Mesenchymal stem cell (in vitro differentiated cells and primary cell): ENCODE measurements around the gene ACTRT3.

Experiments used
- DNase-seq: peaks from one replicate; pipeline ENCODE4 v3.0.0-alpha.2; 2013
- H2AFZ ChIP-seq: one replicate; pipeline ENCODE4 v1.6.1; 2013; ENCODE audit warnings: low read depth, mild to moderate bottlenecking, control low read depth, inconsistent platforms, low read length, moderate library complexity
- H2AK5ac ChIP-seq: 2 replicates; pipeline ENCODE4 v1.6.1; 2013; ENCODE audit warnings: low read length, moderate library complexity, mild to moderate bottlenecking, inconsistent platforms; ENCODE audit not compliant: severe bottlenecking
- H2BK120ac ChIP-seq: one replicate; pipeline ENCODE4 v1.6.1; 2013; ENCODE audit warnings: low read depth, mild to moderate bottlenecking, inconsistent platforms, low read length, moderate library complexity
- H2BK12ac ChIP-seq, 2 experiments: one replicate each; pipeline ENCODE4 v1.6.1; 2013; ENCODE audit warnings: inconsistent platforms in 2 of 2, low read length in 2 of 2, mild to moderate bottlenecking in 2 of 2, moderate library complexity in 2 of 2, control low read depth in 1 of 2
- H2BK15ac ChIP-seq: one replicate; pipeline ENCODE4 v1.6.1; 2013; ENCODE audit warnings: mild to moderate bottlenecking, low read depth, inconsistent platforms; ENCODE audit not compliant: poor library complexity, severe bottlenecking
- H2BK5ac ChIP-seq: 2 replicates; pipeline ENCODE4 v1.6.1; 2013; ENCODE audit warnings: low read depth, mild to moderate bottlenecking, low read length, control low read depth, inconsistent platforms; ENCODE audit not compliant: poor library complexity, severe bottlenecking
- H3K14ac ChIP-seq, 2 experiments: one replicate each; pipeline ENCODE4 v1.6.1; 2013; ENCODE audit warnings: inconsistent platforms in 2 of 2, low read length in 2 of 2, control low read depth in 1 of 2, mild to moderate bottlenecking in 1 of 2, moderate library complexity in 1 of 2
- H3K18ac ChIP-seq, 2 experiments: one replicate each; pipeline ENCODE4 v1.6.1; 2013; ENCODE audit warnings: inconsistent platforms in 2 of 2, low read length in 2 of 2, control low read depth in 1 of 2, low read depth in 1 of 2, mild to moderate bottlenecking in 1 of 2
- H3K23ac ChIP-seq, 2 experiments: one replicate each; pipeline ENCODE4 v1.6.1; 2013; ENCODE audit warnings: inconsistent platforms in 2 of 2, low read length in 2 of 2, mild to moderate bottlenecking in 2 of 2, moderate library complexity in 2 of 2, control low read depth in 1 of 2
- H3K27ac ChIP-seq: 2 replicates; pipeline ENCODE4 v1.5.1; 2013; ENCODE audit warnings: mild to moderate bottlenecking, moderate library complexity, low read length, control low read depth, inconsistent platforms; ENCODE audit not compliant: poor library complexity, severe bottlenecking
- H3K27me3 ChIP-seq, 2 experiments: 2 replicates each; pipeline versions ENCODE4 v1.6.1 to v1.7.0; 2013; ENCODE audit warnings: low read length in 2 of 2, mild to moderate bottlenecking in 2 of 2, moderate library complexity in 2 of 2, control low read depth in 1 of 2, inconsistent platforms in 1 of 2; ENCODE audit not compliant: control insufficient read depth in 1 of 2, insufficient read depth in 1 of 2
- H3K36me3 ChIP-seq, 2 experiments: 2 replicates each; pipeline versions ENCODE4 v1.6.1 to v1.7.0; 2013; ENCODE audit warnings: low read length in 2 of 2, control low read depth in 1 of 2, inconsistent platforms in 1 of 2, low read depth in 1 of 2, mild to moderate bottlenecking in 1 of 2; ENCODE audit not compliant: insufficient read depth in 2 of 2, control insufficient read depth in 1 of 2
- H3K4ac ChIP-seq, 2 experiments: one replicate each; pipeline ENCODE4 v1.6.1; 2013; ENCODE audit warnings: inconsistent platforms in 2 of 2, low read length in 2 of 2, mild to moderate bottlenecking in 2 of 2, moderate library complexity in 2 of 2, control low read depth in 1 of 2, low read depth in 1 of 2
- H3K4me1 ChIP-seq: 2 replicates; pipeline ENCODE4 v1.6.1; 2013; ENCODE audit warnings: low read depth, low read length, control low read depth; ENCODE audit not compliant: control insufficient read depth, insufficient read depth
- H3K4me2 ChIP-seq: 2 replicates; pipeline ENCODE4 v1.6.1; 2013; ENCODE audit warnings: low read length, mild to moderate bottlenecking, inconsistent platforms; ENCODE audit not compliant: poor library complexity, severe bottlenecking
- H3K4me3 ChIP-seq, 2 experiments: 2 replicates each; pipeline versions ENCODE4 v1.5.1 to v1.7.0; 2013; ENCODE audit warnings: low read length in 2 of 2, mild to moderate bottlenecking in 2 of 2, control low read depth in 1 of 2, low read depth in 1 of 2; ENCODE audit not compliant: insufficient read depth in 1 of 2
- H3K79me1 ChIP-seq: replicated peaks from 2 replicates; pipeline ENCODE4 v1.6.1; 2013; ENCODE audit warnings: mild to moderate bottlenecking, control low read depth, low read length, inconsistent platforms; ENCODE audit not compliant: poor library complexity, severe bottlenecking
- H3K9ac ChIP-seq: 2 replicates; pipeline ENCODE4 v1.7.0; 2013; ENCODE audit warnings: mild to moderate bottlenecking, low read length, moderate library complexity
- H3K9me3 ChIP-seq: 2 replicates; pipeline ENCODE4 v1.7.0; 2013; ENCODE audit warnings: mild to moderate bottlenecking, low read length; ENCODE audit not compliant: control insufficient read depth
- H4K8ac ChIP-seq: one replicate; pipeline ENCODE4 v1.6.1; 2013; ENCODE audit warnings: inconsistent platforms, mild to moderate bottlenecking, low read length, moderate library complexity
- H4K91ac ChIP-seq: one replicate; pipeline ENCODE4 v1.6.1; 2013; ENCODE audit warnings: mild to moderate bottlenecking, low read length, inconsistent platforms
- WGBS: methylation state at CpG from one replicate; pipeline ENCODE4 v1.1.7; 2013; ENCODE audit warnings: mixed read lengths; 5-methylcytosine and 5-hydroxymethylcytosine counted together

ACTRT3 gene

GRCh38 chr3:169790687-169791429 lies 21.5 kb upstream of the ACTRT3 start:
- no peak overlapping the region for H3K4me3 ChIP-seq
- no peak overlapping the region for H3K4ac ChIP-seq
- H2AK5ac ChIP-seq = no peak overlapping the region
- no peaks in the 10 kb centered on the region for H3K27me3 ChIP-seq
- no peak overlapping the region for H3K4me2 ChIP-seq
- no peak overlapping the region for H3K14ac ChIP-seq
- no peak overlapping the region for H4K8ac ChIP-seq
- no peaks in the 10 kb centered on the region for H3K4me1 ChIP-seq
- H2BK12ac ChIP-seq = no peak overlapping the region
- peaks cover 8% of the 10 kb centered on the region for H3K79me1 ChIP-seq
- no peak overlapping the region for H3K27ac ChIP-seq
- H3K18ac ChIP-seq = no peak overlapping the region
- no peak overlapping the region for H2BK15ac ChIP-seq
- no peak overlapping the region for H2AFZ ChIP-seq
- H4K91ac ChIP-seq = no peak overlapping the region
- peaks cover 3 to 70% of the 10 kb centered on the region in 2 experiments for H3K36me3 ChIP-seq
- no peak overlapping the region for H3K23ac ChIP-seq
- H2BK120ac ChIP-seq = no peak overlapping the region
- H3K9me3 ChIP-seq = no peaks in the 10 kb centered on the region
- H2BK5ac ChIP-seq = no peak overlapping the region
- 100% methylated on average over 3 of the region's 4 CpGs for WGBS
- no peak overlapping the region for H3K9ac ChIP-seq
- DNase-seq = no peak

- no peaks in the 10 kb centered on the region for H3K27me3 ChIP-seq
- no peak overlapping the region for H2BK15ac ChIP-seq
- no peak overlapping the region for H4K8ac ChIP-seq
- DNase-seq = no peak
- no peak overlapping the region for H2AFZ ChIP-seq
- no peak overlapping the region for H2AK5ac ChIP-seq
- peaks cover 3 to 73% of the 10 kb centered on the region in 2 experiments for H3K36me3 ChIP-seq
- H3K27ac ChIP-seq = no peak overlapping the region
- H3K18ac ChIP-seq = no peak overlapping the region
- H2BK120ac ChIP-seq = no peak overlapping the region
- no peak overlapping the region for H2BK5ac ChIP-seq
- H3K14ac ChIP-seq = no peak overlapping the region
- H3K9me3 ChIP-seq = no peaks in the 10 kb centered on the region
- H3K4ac ChIP-seq = no peak overlapping the region
- H4K91ac ChIP-seq = no peak overlapping the region
- no peak overlapping the region for H3K23ac ChIP-seq
- H3K79me1 ChIP-seq = peaks cover 11% of the 10 kb centered on the region
- no peaks in the 10 kb centered on the region for H3K4me1 ChIP-seq
- H2BK12ac ChIP-seq = no peak overlapping the region
- H3K9ac ChIP-seq = no peak overlapping the region
- H3K4me3 ChIP-seq = no peak overlapping the region
- H3K4me2 ChIP-seq = no peak overlapping the region
Observed at GRCh38 chr3:169790219-169790618, 20.9 kb upstream of the ACTRT3 start.

DNA sequence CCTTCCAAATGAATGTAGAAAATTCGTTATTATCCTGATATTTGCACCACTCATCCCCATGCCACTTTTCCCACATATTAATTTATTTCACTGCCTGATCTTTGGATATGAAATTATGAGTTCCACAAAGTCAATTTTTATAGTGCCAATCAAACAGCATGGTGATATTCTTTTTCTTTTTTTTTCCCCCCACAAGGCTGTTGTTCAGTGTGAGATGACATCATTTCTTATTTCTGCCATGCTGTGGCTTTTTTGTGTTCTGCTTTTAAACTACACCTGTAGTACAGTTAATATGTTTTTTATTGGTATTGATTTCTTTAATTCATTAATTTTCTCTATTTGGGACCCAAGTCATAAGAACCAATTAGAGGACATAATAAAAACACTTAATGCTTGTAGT lies 18.4 kb upstream of the ACTRT3 start:
- no peak overlapping the region for H3K23ac ChIP-seq
- H3K27me3 ChIP-seq = no peaks in the 10 kb centered on the region
- no peak overlapping the region for H2BK12ac ChIP-seq
- no peak overlapping the region for H2BK120ac ChIP-seq
- H3K4me3 ChIP-seq = no peak overlapping the region
- no peak overlapping the region for H2BK5ac ChIP-seq
- no peaks in the 10 kb centered on the region for H3K9me3 ChIP-seq
- 100% methylated on average over 1 of the region's 1 CpG for WGBS
- H3K4me2 ChIP-seq = no peak overlapping the region
- H3K79me1 ChIP-seq = peaks cover 11% of the 10 kb centered on the region
- no peak overlapping the region for H3K14ac ChIP-seq
- H3K36me3 ChIP-seq = peaks cover 3 to 90% of the 10 kb centered on the region in 2 experiments
- no peak overlapping the region for H4K91ac ChIP-seq
- H4K8ac ChIP-seq = no peak overlapping the region
- no peak overlapping the region for H3K27ac ChIP-seq
- H2AFZ ChIP-seq = no peak overlapping the region
- no peak overlapping the region for H3K9ac ChIP-seq
- no peak for DNase-seq
- no peak overlapping the region for H2BK15ac ChIP-seq
- no peak overlapping the region for H3K4ac ChIP-seq
- H2AK5ac ChIP-seq = no peak overlapping the region
- H3K4me1 ChIP-seq = no peaks in the 10 kb centered on the region
- no peak overlapping the region for H3K18ac ChIP-seq

GRCh38 chr3:169787120-169787519 lies 17.8 kb upstream of the ACTRT3 start:
- peaks cover 5 to 90% of the 10 kb centered on the region in 2 experiments for H3K36me3 ChIP-seq
- H2BK5ac ChIP-seq = no peak overlapping the region
- H3K4me2 ChIP-seq = no peak overlapping the region
- no peak overlapping the region for H2BK120ac ChIP-seq
- no peak overlapping the region for H3K23ac ChIP-seq
- H3K4ac ChIP-seq = no peak overlapping the region
- H3K14ac ChIP-seq = no peak overlapping the region
- no peak overlapping the region for H3K18ac ChIP-seq
- no peak overlapping the region for H2AK5ac ChIP-seq
- H3K9ac ChIP-seq = no peak overlapping the region
- H3K4me3 ChIP-seq = no peak overlapping the region
- H3K27me3 ChIP-seq = no peaks in the 10 kb centered on the region
- no CpG with 5 or more reads among the region's 4 CpGs for WGBS
- H3K4me1 ChIP-seq = no peaks in the 10 kb centered on the region
- no peak overlapping the region for H2BK12ac ChIP-seq
- H4K91ac ChIP-seq = no peak overlapping the region
- no peaks in the 10 kb centered on the region for H3K9me3 ChIP-seq
- H2BK15ac ChIP-seq = no peak overlapping the region
- no peak overlapping the region for H2AFZ ChIP-seq
- H4K8ac ChIP-seq = no peak overlapping the region
- peaks cover 9% of the 10 kb centered on the region for H3K79me1 ChIP-seq
- no peak overlapping the region for H3K27ac ChIP-seq
- no peak for DNase-seq
